Measurements from ENCODE around the gene FOXR2. TPM values are rescaled to one million over a fixed set of nuclear protein-coding genes. Genes with fewer than 3 reads are reported as not detected.

Gene FOXR2
- total and polyA plus RNA-seq, 2 of the 4 experiments (the other 2 are of a cell fraction): not detected

GRCh38 chrX:55663584-55663983 is 40.4 kb downstream of the FOXR2 start:
- H4K8ac ChIP-seq (ENCODE audit: low read depth in 2 of 2, low read length in 2 of 2): no peak overlapping the region
- no peak overlapping the region for H3K4ac ChIP-seq (ENCODE audit: low read depth, low read length)
- no peaks in the 10 kb centered on the region for H3K9me1 ChIP-seq (ENCODE audit: insufficient read depth, low read length)
- BruUV-seq (replicated peaks): no TSS peak
- no peak overlapping the region for H4K91ac ChIP-seq (ENCODE audit: insufficient read depth, low read depth, low read length)
- no peak overlapping the region for H2AK9ac ChIP-seq (replicated peaks; ENCODE audit: low read depth, low read length, poor library complexity)
- H2BK15ac ChIP-seq (ENCODE audit: low read depth, low read length): no peak overlapping the region
- no peaks in the 10 kb centered on the region for H3K27me3 ChIP-seq (ENCODE audit: control insufficient read depth, insufficient read depth, low read length)
- H3K4me2 ChIP-seq (ENCODE audit: low read depth, low read length): no peak overlapping the region
- H3K9ac ChIP-seq (ENCODE audit: low read depth, low read length): no peak overlapping the region
- no peak overlapping the region for H3K23ac ChIP-seq (ENCODE audit: low read depth, low read length)
- POLR2A ChIA-PET (ENCODE audit: unreplicated experiment): no interaction called here
- no peak overlapping the region for H3K14ac ChIP-seq (replicated peaks; ENCODE audit: low read depth, low read length)
- H2AFZ ChIP-seq (replicated peaks; ENCODE audit: low read length, poor library complexity): no peak overlapping the region
- no peak for TF ChIP-seq RFX5 (IDR thresholded peaks at IDR 0.05; ENCODE audit: low read depth, low read length)
- no peak for TF ChIP-seq MAZ (IDR thresholded peaks at IDR 0.05; ENCODE audit: borderline replicate concordance, low read depth, low read length)
- no peak for TF ChIP-seq POLR2A (IDR thresholded peaks at IDR 0.05; ENCODE audit: low read depth, low read length)
- TF ChIP-seq NFE2L2 (IDR thresholded peaks at IDR 0.05; ENCODE audit: low read depth, low read length): no peak
- TF ChIP-seq CTCF (conservative IDR thresholded peaks at IDR 0.05; ENCODE audit: low read depth, low read length): no peak
- no peak for TF ChIP-seq MXI1 (IDR thresholded peaks at IDR 0.05; ENCODE audit: borderline replicate concordance, low read depth, low read length)
- no peak for TF ChIP-seq ELK1 (IDR thresholded peaks at IDR 0.05; ENCODE audit: borderline replicate concordance, low read depth, low read length)
- no peak for TF ChIP-seq USF2 (IDR thresholded peaks at IDR 0.05; ENCODE audit: low read depth, low read length)
- TF ChIP-seq MAFK (IDR thresholded peaks at IDR 0.05; ENCODE audit: low read depth, low read length): no peak
- TF ChIP-seq CHD1 (IDR thresholded peaks at IDR 0.05; ENCODE audit: low read depth, low read length): no peak
- TF ChIP-seq RAD21 (IDR thresholded peaks at IDR 0.05; ENCODE audit: low read length): no peak
- no peak for TF ChIP-seq CEBPB (IDR thresholded peaks at IDR 0.05; ENCODE audit: low read depth, low read length)
- no peak for TF ChIP-seq FOS (IDR thresholded peaks at IDR 0.05; ENCODE audit: low read depth, low read length)
- no peak for TF ChIP-seq RCOR1 (IDR thresholded peaks at IDR 0.05; ENCODE audit: insufficient replicate concordance, low read length)
- TF ChIP-seq BHLHE40 (IDR thresholded peaks at IDR 0.05; ENCODE audit: low read depth, low read length): no peak
- no peaks in the 10 kb centered on the region for H3K36me3 ChIP-seq (ENCODE audit: control insufficient read depth, insufficient read depth, low read length)
- no CpG with 5 or more reads among the region's 3 CpGs for WGBS, 2 experiments (ENCODE audit: extremely low coverage in 2 of 2, insufficient read length in 1 of 2)
- CTCF ChIA-PET: no interaction called here
- no peak for ATAC-seq (ENCODE audit: low read depth)
- H3K9me3 ChIP-seq (ENCODE audit: control insufficient read depth, insufficient read depth, low read length): 0 out of 2 replicates have a peak, but pooled peaks cover 2% of the 10 kb centered on the region
- H3K4me3 ChIP-seq (ENCODE audit: insufficient read depth, low read depth, low read length): no peak overlapping the region
- no peak overlapping the region for H2BK20ac ChIP-seq (ENCODE audit: low read depth, low read length)
- DNase-seq: no peak
- no peak overlapping the region for H3K18ac ChIP-seq (ENCODE audit: low read depth, low read length)
- in situ Hi-C loops (cut with MboI; ENCODE audit: low sequenced_read_pairs): no loop called here
- intact Hi-C loops (cut with micrococcal nuclease): no loop called here
- no peak overlapping the region for H4K5ac ChIP-seq (ENCODE audit: low read depth, low read length)
- no peak overlapping the region for H2BK5ac ChIP-seq (ENCODE audit: low read depth, low read length, poor library complexity, severe bottlenecking)
- no peak overlapping the region for H2AK5ac ChIP-seq (ENCODE audit: low read depth, low read length)
- no peaks in the 10 kb centered on the region for H4K20me1 ChIP-seq (ENCODE audit: insufficient read depth, low read length)
- H3K56ac ChIP-seq (ENCODE audit: extremely low read depth, insufficient read depth, low read length): no peak overlapping the region
- no peak overlapping the region for H3K27ac ChIP-seq (ENCODE audit: insufficient read depth, low read length)
- no peak overlapping the region for H2BK120ac ChIP-seq (ENCODE audit: low read depth, low read length)
- H3K4me1 ChIP-seq (ENCODE audit: control insufficient read depth, insufficient read depth, low read length): no peaks in the 10 kb centered on the region
- dilution Hi-C loops (cut with HindIII; ENCODE audit: low sequenced_read_pairs, unreplicated experiment): no loop called here
- no peaks in the 10 kb centered on the region for H3K79me1 ChIP-seq (ENCODE audit: low read depth in 1 of 2, low read length in 2 of 2)

All from IMR-90 (cell line).